Kidney glomerular epithelial cell (primary cell): ENCODE measurements around the gene TMEM158.

Experiments used
- DNase-seq: peaks from one replicate; lab custom pipeline; 2025; lab: John Stamatoyannopoulos, UW

Gene TMEM158

DNA sequence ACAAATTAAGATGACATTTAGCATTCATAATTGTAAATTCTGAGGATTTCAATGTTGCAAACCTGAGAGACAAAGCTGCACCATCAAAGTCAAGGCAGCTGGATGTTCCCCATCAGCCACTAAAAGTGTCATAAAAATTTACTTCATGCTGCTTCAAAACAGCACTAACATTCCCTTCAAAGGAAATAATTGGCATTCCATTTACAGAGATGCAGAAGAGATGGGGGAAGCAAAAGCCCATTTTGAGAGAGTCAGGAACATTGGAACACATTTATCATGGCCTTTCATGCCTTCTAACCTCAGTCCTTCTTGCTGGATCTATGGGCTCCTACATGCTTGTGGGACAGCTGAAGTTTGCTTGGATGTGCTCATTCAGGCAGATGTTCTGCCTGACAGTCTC, 6.4 kb upstream of the TMEM158 start:
- DNase-seq = no peak

DNA sequence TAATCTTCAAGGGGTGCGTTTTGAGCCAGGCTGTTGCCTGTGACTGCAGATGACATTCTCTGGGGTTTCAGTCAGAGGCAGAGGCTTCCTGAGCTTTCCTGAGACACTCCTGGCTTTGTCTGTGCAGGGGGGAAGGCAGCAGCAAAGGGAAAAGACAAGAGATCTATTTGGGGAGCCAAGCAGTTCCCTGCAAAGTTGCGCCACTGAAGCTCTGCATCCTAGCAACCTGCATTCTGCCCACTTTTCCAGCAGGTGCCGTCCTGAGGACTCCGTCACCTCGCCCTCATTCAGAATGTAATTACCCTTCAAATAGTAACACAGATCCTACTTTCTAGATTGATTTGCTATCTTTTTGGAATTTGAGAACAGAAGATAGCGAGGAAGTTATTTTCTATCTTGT, 1.9 kb upstream of the TMEM158 start:
- no peak for DNase-seq

DNA sequence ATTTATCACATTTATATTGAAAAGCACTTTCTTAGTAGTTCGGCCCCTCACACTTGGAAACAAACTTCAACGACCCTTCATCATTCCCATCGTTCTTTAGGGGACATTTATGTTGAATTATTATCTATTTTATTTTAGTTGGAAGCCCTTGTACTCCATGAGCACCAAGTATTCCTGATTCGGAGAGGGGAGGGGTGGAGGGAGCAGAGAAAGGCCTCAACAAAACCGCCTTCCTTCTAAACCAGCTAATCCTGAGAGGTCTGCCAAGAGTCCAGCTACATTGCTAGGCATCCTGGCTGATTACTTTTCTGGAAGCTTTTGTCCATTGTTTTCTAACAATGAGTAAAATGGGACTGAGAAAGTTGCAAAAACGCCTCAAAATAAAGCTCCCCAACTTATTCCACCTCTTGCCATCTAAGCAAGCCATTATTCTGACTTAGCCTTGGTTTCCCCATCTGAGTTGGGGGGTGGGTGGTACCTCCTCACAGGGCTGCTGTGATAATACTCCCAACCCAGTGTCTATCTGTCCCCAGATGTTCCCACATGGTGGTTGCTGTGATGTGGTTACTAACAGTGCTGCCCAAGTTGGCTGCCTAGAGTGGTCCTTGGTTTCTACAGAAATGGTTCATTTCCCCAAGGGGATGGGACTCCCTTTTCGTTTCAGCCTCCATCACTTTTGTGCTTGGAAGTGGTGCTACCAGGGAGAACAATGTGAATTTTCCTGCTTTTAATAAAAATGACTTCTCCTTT, 1.2 kb upstream of the TMEM158 start:
- DNase-seq = no peak

DNA sequence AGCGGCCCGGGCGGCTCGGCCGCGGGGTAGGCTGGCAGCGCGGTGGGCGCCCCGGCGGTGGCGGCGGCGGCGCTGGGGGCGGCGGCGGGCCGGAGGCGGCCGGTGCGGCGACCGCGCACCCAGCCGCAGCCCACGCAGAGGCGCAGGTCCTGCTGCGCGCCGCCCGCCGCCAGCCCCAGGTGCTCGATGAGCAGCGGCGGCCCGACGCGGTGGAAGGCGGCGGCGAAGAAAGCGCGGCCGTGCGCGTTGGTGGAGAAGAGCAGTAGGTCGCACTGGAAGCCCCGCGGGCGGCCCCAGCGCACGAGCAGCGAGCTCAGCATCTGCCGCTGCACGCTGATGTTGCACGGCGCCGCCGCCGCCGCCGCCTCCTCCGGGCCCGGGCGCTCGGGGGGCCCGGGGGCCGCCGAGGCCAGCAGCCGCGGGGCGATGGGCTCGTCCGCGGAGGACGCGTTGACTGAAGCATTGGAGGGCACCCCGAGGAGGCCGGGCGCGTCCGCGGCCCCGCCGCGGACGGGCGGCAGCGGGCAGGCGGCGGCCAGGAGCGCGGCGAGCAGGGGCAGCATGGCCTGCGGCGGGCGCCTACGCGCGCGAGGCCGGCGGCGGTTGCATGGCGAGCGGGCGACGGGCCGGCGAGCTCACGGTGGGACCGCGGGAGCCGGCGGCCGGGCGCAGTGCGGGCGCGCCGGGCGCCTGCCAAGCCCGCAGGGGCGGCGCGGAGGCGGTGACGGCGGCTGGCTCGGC, 452 bp downstream of the TMEM158 start:
- DNase-seq = no peak

DNA sequence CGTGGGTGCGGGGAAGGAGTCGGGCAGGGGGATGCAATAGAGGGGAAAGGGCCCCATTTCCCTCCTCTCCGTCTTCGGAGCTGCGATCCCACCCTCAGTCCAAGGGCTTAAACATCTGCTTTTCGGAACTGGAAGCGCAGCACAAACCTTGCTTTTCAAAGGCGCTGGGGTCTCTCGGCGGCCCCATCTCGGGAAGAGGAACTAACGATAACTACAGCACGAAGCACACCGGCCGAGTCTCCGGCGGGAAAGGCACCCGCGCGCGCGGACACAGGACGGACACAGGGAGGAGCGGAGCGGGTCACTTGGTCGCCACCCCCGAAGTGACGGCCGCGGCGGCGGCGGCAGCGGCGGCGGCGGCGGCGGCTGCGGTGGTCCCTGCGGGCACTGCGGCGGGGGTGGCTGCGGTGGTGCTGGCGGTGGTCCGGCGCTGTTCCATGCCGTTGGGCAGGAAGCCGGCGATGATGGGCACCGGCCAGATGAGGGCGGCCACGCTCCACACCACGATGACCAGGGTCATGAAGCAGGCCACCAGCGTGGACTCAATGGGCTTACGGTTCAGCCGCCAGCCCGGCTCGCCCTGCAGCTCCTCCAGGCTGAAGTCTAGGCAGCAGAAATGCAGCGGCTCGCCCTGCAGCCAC, 1.1 kb downstream of the TMEM158 start:
- DNase-seq = peak; percentile 51

DNA sequence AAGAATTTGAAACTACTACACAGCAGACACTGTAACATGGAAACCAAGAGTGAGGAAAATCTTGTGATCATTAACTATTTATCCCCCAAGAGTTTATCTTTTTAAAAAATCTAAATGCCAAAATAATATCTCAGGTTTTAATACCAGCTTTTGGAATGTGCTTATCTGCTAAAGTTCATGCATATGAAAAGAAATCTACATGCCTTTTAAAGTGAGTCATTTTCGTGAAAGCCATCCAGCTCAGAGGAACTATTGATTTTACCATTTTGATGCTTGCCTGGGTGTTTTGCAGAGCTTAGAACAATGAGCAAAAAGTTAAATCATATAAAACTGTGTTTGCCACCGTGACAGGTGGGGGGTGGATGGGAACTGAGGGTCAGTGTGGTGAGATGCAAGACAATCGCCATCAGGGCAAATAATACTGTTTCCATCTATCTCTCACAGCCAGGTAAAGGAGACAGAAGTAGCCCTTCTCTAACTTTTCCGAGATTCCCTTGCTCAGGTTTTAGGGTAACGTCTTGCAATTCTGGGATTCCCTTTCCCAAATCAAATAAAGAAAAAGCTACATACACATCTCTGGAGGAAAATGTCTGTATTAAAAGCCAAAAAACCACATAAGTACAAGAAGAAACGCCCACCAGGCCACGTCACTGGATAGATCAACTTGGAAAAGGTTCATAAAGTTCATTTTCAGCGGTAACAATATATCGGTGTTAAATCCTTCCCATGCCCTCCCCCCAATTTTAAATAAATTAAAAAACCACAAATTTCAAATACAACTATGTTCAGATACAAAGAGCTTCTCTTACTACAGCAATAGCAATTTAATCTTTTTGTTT, 2.0 kb downstream of the TMEM158 start:
- DNase-seq = peak; percentile 30

DNA sequence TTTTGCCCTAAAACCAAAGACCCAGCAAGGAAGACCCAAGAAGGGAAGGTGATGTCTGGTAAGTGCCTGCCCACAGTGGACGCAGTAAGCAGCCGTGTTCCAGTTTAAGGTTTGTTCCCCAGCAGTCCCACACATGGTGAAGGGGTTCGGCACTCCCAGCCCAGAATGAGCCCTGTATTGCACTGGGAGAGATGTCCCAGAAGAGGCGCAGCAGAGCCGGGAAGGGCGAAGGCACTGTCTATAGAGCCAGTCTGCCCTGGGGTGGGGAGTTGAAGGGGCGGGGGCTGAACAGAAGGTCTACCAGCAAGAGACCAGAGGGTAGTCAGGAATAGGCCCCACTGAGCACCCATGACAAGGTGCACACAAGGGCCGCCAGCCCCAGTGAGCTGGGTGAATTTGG, 6.4 kb downstream of the TMEM158 start:
- DNase-seq = no peak

DNA sequence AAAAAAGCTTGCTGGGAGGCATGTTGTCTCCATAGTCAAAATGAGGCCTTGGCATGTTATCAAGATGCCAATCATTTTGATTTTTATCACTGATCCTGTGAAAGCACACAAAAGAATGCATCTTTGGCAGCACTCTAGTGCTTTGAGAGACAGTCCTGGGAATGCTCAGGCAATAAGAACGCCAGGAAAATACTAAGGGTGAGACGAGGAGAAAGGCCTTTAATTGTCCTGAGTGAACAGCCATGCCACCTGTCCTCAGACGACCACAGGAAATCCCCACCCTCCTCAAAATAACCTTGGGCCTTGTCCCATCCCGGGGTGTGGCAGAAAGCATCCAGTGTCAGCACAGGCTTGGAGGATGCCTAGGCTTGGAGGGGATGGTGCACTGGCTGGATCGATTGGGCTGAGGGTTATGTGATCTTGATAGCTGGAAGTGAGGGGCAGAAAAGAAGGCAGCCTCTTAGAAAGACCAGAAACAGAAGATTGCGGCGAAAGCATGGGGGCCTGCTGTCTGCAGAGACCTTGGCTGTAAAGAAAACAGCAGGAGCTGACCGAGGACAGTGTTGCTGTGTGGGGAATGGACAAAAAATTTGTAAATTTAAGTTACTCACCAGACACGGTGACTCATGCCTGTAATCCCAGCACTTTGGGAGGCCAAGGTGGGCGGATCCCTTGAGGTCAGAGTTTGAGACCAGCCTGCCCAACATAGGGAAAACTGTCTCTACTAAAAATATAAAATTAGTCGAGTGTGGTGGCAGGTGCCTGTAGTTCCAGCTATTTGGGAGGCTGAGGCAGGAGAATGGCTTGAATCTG, 7.3 kb downstream of the TMEM158 start:
- DNase-seq = no peak

DNA sequence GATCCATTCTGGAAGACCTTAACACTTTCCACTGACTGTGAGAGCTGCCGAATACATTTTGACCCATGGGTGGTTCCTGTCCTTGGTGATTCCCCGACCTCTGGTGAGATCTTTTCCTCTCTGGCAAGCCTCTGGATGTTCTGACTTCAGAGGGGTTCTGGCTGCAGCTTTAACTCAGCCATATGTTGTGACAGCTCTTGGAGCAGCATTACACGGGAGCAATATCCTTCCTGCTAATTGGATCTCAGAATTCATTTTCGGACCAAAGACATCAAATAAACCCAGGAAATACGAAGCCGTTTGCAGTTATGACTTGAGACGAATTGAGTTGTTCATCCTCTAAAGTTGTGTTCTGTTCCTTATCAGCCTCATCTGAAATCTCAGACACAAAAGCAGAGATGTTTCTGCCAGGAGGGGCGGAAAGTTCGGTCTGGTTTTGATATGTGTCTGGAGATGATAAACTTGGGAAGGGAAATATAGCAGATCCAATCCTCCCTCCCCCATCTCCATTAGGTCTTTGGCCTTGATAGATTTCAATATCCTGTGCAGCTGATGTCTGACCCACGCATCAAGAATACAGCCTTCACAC, 10.0 kb downstream of the TMEM158 start:
- DNase-seq = no peak

DNA sequence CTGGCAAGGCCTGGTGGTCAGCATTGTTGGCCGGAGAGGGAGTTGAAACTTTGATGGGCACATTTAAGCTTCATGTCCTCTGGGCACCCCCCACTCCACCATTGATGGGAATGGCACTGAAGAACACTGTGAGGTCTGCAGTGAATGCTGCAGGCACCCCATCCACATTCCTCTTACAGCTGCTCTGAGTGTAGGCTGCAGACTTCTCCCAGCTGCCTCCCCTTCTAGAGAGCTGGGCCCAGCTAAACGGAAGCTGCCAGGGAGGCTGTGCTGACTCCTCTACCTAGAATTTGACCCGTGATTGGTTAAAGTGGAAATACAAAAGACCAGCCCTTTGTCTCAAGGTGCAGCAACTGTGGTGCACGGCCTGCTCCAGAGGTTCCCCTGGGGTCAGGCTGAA, 10.6 kb downstream of the TMEM158 start:
- DNase-seq = no peak

DNA sequence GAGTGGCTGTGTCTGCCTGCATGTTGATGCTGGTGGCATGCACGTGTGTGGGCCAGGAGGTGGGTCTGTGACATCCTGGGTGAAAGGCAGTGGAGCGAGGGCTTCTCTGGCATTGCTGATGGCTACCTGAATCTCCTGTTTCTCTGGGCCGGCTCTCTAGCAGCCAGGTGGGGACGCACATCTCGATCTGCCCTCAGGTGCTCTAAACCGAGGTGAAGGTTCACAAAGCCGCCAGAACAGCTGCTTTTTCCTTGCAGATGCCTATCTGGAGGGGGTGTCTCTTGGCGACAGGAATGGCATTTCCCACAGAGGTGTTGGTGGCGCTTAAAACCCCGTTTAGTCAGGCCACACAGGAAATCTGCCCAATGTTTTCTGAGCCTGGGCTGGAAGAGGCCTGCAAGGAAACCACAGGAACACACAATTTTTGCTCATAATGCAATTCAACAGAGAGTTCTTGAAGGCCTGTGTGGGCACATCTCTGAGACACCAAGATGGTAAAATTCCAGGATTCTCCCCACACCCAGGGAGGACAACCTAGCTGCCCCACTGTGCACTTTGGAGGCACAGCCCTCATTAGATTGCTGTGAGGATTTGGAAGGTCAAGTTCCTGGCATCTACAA, 11.9 kb downstream of the TMEM158 start:
- no peak for DNase-seq

DNA sequence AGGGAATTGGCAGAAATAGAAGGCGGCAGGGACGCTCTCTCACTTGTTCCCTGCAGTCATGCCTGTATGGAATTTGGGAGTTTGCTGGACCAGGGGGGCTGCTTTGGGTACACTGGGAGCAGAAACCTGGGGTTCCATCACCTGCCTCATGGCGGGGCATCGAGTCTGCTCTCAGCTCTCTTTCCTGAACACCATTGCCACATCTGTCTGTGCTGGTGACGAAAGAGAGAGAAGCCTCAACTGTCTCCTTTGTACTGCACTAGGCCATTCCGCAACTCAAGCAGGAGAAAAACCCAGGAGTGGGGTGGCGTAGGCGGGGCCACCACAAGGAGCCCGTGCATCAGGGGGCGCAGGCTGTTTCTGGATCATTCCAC, 14.0 kb downstream of the TMEM158 start:
- no peak for DNase-seq

DNA sequence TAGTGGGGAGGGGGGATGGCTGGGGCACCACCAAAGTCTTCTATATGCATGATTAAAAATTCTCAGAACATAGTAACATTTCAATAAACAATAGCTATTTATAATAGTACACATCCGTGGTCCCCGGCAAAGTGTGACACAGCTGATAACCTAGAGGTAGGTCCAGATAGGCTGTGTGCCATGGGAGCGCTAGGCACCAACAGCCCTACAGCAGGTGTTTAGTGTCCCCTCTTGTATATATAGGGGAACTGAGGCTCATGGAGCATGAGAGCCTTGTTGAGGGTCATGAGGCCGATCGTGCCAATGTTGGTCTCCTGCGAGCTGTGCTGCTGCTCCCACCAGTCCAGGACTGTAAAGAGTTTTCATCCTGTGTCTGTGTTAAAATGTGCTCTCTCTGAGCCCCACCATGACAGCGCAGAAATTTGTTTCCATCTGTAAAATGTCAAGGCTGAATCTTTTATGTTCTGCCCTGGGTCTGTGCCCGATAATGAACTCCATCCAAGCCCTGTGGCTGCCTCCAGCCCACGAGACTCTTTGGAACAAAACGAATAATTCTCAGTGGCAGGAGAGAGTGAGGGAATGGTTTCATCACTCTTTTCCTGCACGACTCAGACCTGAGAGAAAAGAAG, 14.5 kb downstream of the TMEM158 start:
- no peak for DNase-seq

DNA sequence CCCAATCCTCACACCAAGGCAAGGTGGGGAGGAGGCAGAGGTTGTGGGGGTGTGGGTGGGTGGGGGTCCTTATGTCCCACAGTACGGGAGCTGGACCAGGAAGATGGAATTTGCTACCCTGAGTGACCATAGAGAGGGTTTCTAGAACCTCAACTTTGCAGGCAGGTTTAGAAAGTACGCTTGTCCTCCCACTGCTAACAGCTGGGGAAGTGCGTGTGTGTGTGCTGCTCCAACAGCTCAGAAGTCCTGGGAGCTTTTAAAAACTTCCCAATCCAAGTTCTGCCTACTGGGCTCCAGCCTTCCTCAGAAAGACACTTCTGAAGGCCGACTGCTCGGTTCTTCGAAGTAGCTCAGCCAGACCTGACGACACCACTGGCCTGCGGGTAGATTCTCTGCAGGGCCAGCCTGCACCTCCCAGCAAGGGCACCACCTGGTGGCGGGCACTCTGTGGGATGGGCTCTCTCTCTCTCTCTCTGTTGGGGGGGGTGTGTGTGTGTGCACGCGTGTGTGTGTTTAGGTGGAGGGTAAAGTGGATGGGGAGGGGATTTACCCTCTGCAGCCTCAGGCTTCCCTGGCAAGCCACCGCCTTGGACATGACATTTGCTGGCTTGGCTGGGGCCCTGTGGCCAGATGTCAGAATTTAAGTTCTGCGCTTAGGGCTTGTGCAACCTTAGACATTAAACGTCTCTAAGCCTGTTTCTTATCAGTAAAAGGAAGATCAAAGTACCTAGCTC, 15.6 kb downstream of the TMEM158 start:
- peak; percentile 29 for DNase-seq

DNA sequence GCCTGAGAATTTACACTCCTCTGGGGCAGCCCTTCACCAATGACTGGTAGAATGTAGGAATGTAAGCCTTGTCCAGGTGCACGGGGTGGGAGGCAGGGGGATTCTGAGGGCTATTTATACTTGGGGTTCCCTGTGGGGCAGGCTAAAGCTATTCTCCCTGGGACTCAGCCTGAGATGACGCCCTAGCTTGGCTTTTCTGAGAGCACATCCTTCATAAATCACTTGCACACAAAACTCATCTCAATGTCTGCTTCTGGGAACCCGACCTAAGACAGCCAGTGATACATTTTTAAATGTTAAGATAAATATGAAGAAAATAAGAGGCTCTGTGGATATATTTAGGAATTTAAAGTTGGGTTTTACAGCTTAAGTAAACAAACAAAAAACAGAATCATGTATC, 16.6 kb downstream of the TMEM158 start:
- DNase-seq = no peak

DNA sequence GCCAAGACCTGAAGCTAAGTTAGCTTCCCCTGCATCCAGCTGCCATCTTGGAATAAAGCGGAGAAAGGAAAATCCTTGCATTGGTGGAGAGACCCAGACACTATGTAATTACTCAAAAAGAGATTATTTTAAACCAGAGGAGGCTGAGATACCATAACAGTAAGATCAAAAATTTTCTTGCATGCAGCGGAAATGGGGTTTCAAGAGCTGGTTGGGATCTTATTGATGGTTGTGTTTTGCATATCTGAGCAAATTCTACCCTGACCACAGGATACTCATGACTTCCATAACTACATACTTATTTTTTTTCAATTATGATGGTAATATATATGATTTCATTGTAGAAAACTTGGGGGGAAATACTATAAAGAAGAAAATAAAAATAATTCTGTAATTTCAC, 17.5 kb downstream of the TMEM158 start:
- DNase-seq = no peak

DNA sequence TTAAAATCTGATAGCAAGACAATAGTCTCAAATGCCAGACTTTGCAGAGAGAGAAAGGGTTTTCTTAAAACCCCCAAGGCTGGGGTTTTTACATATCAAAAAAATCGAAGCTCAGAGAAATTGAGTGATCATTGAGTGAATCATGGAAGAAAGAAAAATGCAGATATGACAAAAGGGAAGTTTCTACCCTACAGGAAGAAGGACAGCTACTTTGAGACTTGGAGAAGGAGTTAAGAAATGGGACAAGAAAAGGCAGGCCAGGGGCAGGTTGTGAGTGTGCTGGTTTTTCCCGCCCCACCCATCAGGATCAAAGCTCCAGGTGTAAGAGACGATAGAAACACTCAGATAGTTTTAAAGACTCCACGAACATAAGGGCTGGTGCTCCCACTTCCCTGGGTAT, 18.6 kb downstream of the TMEM158 start:
- no peak for DNase-seq

DNA sequence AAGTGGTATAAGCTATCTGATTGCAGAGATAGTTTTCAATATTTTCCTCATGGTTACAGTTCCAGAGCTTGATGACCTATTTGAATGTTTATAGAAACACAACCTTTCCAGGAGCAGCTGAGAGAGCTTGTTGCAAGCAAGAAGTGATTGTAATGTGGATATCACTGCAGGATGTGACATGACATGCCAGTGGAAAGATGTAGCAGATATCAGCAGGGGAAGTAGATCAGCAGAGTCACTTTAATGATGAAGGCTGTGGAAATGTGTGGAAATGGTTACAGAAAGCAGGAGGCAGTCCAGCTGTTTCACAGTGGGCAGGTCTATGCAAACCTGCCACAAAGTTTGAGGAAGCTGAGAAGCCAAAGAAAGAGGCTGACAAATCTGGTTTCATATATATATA, 21.0 kb downstream of the TMEM158 start:
- no peak for DNase-seq

DNA sequence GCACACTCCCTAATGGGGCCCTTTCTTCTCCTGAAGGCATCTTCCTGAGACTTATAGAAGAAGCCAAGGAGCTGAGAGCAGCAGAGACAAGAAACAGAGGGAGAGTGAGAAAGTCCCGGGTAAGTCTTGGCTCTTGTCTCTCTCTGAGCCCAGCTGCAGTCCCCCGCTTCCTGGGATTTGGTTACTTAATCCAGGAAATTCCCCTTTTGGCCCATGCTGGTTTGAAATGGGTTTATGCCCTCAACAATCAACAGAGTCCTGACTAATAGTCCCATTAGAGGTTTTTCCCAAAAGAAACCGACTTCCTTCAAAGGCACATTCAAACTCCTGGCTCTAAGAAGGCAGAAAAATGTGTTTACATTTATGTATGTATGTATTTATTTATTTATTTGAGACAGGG, 22.0 kb downstream of the TMEM158 start:
- peak; percentile 24 for DNase-seq
